ENCODE data around the gene FFAR2.
A peak's percentile ranks its signal among the peaks of the same experiment; 100 is the strongest.

DNA sequence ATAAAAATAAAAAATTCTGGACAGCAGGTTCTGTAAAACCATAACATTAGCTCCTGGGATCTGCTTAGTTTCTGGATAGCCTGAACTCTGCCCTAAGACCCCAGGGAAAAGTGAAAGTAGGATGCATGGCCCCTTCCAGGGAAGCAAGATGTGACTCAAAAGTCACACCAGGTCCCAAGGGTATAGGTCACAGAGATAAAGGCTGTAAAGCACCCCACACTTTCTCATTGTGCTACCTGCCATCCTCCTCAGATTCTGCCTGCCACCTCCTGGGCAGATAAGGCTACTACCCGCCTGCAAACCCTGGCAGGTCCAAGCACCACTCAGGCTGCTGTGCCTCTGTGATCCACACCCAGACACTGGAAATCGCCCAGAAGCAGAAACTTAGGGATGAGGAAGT, 20.6 kb downstream of the FFAR2 start:
- TF ChIP-seq, protein P1, sequence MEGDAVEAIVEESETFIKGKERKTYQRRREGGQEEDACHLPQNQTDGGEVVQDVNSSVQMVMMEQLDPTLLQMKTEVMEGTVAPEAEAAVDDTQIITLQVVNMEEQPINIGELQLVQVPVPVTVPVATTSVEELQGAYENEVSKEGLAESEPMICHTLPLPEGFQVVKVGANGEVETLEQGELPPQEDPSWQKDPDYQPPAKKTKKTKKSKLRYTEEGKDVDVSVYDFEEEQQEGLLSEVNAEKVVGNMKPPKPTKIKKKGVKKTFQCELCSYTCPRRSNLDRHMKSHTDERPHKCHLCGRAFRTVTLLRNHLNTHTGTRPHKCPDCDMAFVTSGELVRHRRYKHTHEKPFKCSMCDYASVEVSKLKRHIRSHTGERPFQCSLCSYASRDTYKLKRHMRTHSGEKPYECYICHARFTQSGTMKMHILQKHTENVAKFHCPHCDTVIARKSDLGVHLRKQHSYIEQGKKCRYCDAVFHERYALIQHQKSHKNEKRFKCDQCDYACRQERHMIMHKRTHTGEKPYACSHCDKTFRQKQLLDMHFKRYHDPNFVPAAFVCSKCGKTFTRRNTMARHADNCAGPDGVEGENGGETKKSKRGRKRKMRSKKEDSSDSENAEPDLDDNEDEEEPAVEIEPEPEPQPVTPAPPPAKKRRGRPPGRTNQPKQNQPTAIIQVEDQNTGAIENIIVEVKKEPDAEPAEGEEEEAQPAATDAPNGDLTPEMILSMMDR (conservative IDR thresholded peaks at IDR 0.05 in 1 of 2, IDR thresholded peaks at IDR 0.05 in 1 of 2; ENCODE audit: low read depth in 1 of 2, low read length in 2 of 2): peak; percentile 43 to 59
- TF ChIP-seq EZH2 (IDR thresholded peaks at IDR 0.05; ENCODE audit: low read length, missing control alignments): no peak
